ENCODE results near the gene PEX26.

- no peak for TF ChIP-seq CTCF (IDR thresholded peaks at IDR 0.05)
- no peak for TF ChIP-seq POLR2A (IDR thresholded peaks at IDR 0.05)
Observed at GRCh38 chr22:18060646-18061620, 16.9 kb upstream of the PEX26 start.
